Esophagus muscularis mucosa (tissue), 3 donors: Measurements from ENCODE around the gene DHDDS.

ENCODE experiments used
- CTCF ChIP-seq, 3 experiments: fragments of 200-600 bp in 2 of 3; fragments of 450-650 bp in 1 of 3; sonication (generic) in 2 of 3; IDR thresholded peaks; one replicate each; pipeline ENCODE4 v1.5.1; 2017 to 2019; ENCODE audit warnings: antibody characterized with exemption in 3 of 3, mild to moderate bottlenecking in 2 of 3, moderate library complexity in 1 of 3
- POLR2A ChIP-seq: fragments of 450-650 bp; IDR thresholded peaks from one replicate; pipeline ENCODE4 v1.6.1; 2017; ENCODE audit warnings: antibody characterized with exemption, moderate library complexity, mild to moderate bottlenecking, low read depth
- POLR2AphosphoS5 ChIP-seq, 2 donors: sonication (generic); formaldehyde crosslinking; IDR thresholded peaks; one replicate each; pipeline ENCODE4 v1.6.1; 2017; ENCODE audit warnings: antibody characterized with exemption in 2 of 2

GRCh38 chr1:26482921-26483320 lies 50.8 kb downstream of the DHDDS start:
- no peak for TF ChIP-seq CTCF (IDR thresholded peaks at IDR 0.05)
- no peak for TF ChIP-seq POLR2AphosphoS5 (IDR thresholded peaks at IDR 0.05)
- no peak for TF ChIP-seq POLR2A
